Measurements from ENCODE around the gene ST7.
A peak's percentile ranks its signal among the peaks of the same experiment; 100 is the strongest.
"Not testable (repeated sequence)": the region's sequence is repeated elsewhere in the genome, so short reads cannot be mapped to it uniquely, and the experiment has no call there.

ST7 gene

GRCh38 chr7:117030793-117031192, 77.5 kb downstream of the ST7 start:
- not testable (repeated sequence) for DNase-seq (ENCODE audit: low spot score)

GRCh38 chr7:117032810-117033209, 79.5 kb downstream of the ST7 start:
- DNase-seq (ENCODE audit: low spot score) = no peak

- no peak for DNase-seq (ENCODE audit: low spot score)
These were observed 81.7 kb downstream of the ST7 start for GRCh38 chr7:117034851-117035464.

- DNase-seq (ENCODE audit: low spot score) = no peak
These were observed 82.2 kb downstream of the ST7 start for GRCh38 chr7:117035465-117035862.

GRCh38 chr7:117036053-117036669, 82.9 kb downstream of the ST7 start:
- DNase-seq (ENCODE audit: low spot score) = no peak

- no peak for DNase-seq (ENCODE audit: low spot score)
These were observed 83.5 kb downstream of the ST7 start for GRCh38 chr7:117036836-117037235.

GRCh38 chr7:117038408-117038807, 85.1 kb downstream of the ST7 start:
- DNase-seq (ENCODE audit: low spot score) = no peak

- no peak for DNase-seq (ENCODE audit: low spot score)
These were observed 87.7 kb downstream of the ST7 start for GRCh38 chr7:117041007-117041406.

GRCh38 chr7:117041822-117042221, 88.5 kb downstream of the ST7 start:
- DNase-seq (ENCODE audit: low spot score) = no peak

GRCh38 chr7:117043108-117043825, 90.0 kb downstream of the ST7 start:
- DNase-seq (ENCODE audit: low spot score) = no peak

- DNase-seq (ENCODE audit: low spot score) = no peak
These were observed 91.4 kb downstream of the ST7 start for GRCh38 chr7:117044664-117045063.

- no peak for DNase-seq (ENCODE audit: low spot score)
These were observed 92.8 kb downstream of the ST7 start for GRCh38 chr7:117045927-117046710.

- no peak for DNase-seq (ENCODE audit: low spot score)
These were observed 94.2 kb downstream of the ST7 start for GRCh38 chr7:117047496-117047895.

GRCh38 chr7:117048114-117048866, 95.0 kb downstream of the ST7 start:
- peak; percentile 5 for DNase-seq (ENCODE audit: low spot score)

GRCh38 chr7:117048882-117049281, 95.6 kb downstream of the ST7 start:
- no peak for DNase-seq (ENCODE audit: low spot score)

- DNase-seq (ENCODE audit: low spot score) = no peak
These were observed 98.5 kb downstream of the ST7 start for GRCh38 chr7:117051808-117052207.

- DNase-seq (ENCODE audit: low spot score) = no peak
These were observed 100.1 kb downstream of the ST7 start for GRCh38 chr7:117053432-117053831.

GRCh38 chr7:117061751-117062150, 108.5 kb downstream of the ST7 start:
- DNase-seq (ENCODE audit: low spot score) = no peak

GRCh38 chr7:117062300-117062699, 109.0 kb downstream of the ST7 start:
- DNase-seq (ENCODE audit: low spot score) = no peak

- DNase-seq (ENCODE audit: low spot score) = no peak
These were observed 111.4 kb downstream of the ST7 start for GRCh38 chr7:117064688-117065087.

- no peak for DNase-seq (ENCODE audit: low spot score)
These were observed 112.4 kb downstream of the ST7 start for GRCh38 chr7:117065571-117066150.

GRCh38 chr7:117066668-117067067, 113.4 kb downstream of the ST7 start:
- DNase-seq (ENCODE audit: low spot score) = no peak

All from CD4-positive, alpha-beta T cell treated with Interleukin-15 for 4 hours (primary cell).